GM18508 (cell line): ENCODE data around the gene CDCA5.

Source experiments
- ATAC-seq: cut with Tn5 transposase; IDR thresholded peaks from one replicate; pipeline ENCODE4 v1.9.1; 2021; ENCODE audit warnings: moderate number of reproducible peaks; ENCODE audit not compliant: insufficient read depth, unreplicated experiment

CDCA5 gene

GRCh38 chr11:65078786-65079342, 5.0 kb downstream of the CDCA5 start:
- no peak for ATAC-seq

GRCh38 chr11:65078151-65078550, 5.7 kb downstream of the CDCA5 start:
- no peak for ATAC-seq

- ATAC-seq, result no peak
Observed at GRCh38 chr11:65077451-65077850, 6.4 kb downstream of the CDCA5 start.

- ATAC-seq, result no peak
Observed at GRCh38 chr11:65072631-65072966, 11.2 kb downstream of the CDCA5 start.

GRCh38 chr11:65071907-65072630, 11.8 kb downstream of the CDCA5 start:
- no peak for ATAC-seq

GRCh38 chr11:65069217-65069616, 14.6 kb downstream of the CDCA5 start:
- no peak for ATAC-seq

- ATAC-seq, result no peak
Observed at GRCh38 chr11:65067446-65067845, 16.4 kb downstream of the CDCA5 start.

GRCh38 chr11:65066805-65067291, 17.0 kb downstream of the CDCA5 start:
- no peak for ATAC-seq

GRCh38 chr11:65066315-65066714, 17.5 kb downstream of the CDCA5 start:
- no peak for ATAC-seq

- ATAC-seq, result no peak
Observed at GRCh38 chr11:65065851-65066250, 18.0 kb downstream of the CDCA5 start.

GRCh38 chr11:65064847-65065240, 19.0 kb downstream of the CDCA5 start:
- no peak for ATAC-seq

- no peak for ATAC-seq
Observed at GRCh38 chr11:65063532-65063931, 20.3 kb downstream of the CDCA5 start.

- ATAC-seq, result no peak
Observed at GRCh38 chr11:65060913-65061408, 22.9 kb downstream of the CDCA5 start.

- no peak for ATAC-seq
Observed at GRCh38 chr11:65059959-65060824, 23.6 kb downstream of the CDCA5 start.

- no peak for ATAC-seq
Observed at GRCh38 chr11:65059523-65059922, 24.3 kb downstream of the CDCA5 start.

- no peak for ATAC-seq
Observed at GRCh38 chr11:65058419-65059054, 25.3 kb downstream of the CDCA5 start, which contains the start of gene NAALADL1. Gene NAALADL1, minus strand, starts transcription at chr11:65058553. Its CDS starts 32 bp downstream, at chr11:65058521.

- ATAC-seq, result no peak
Observed at GRCh38 chr11:65058012-65058411, 25.8 kb downstream of the CDCA5 start.

GRCh38 chr11:65057526-65057925, 26.3 kb downstream of the CDCA5 start:
- no peak for ATAC-seq

GRCh38 chr11:65056999-65057398, 26.8 kb downstream of the CDCA5 start:
- ATAC-seq, result no peak

GRCh38 chr11:65055538-65055937, 28.3 kb downstream of the CDCA5 start:
- ATAC-seq, result no peak
